Lower leg skin (tissue), 4 donors: ENCODE data around the gene PEX1. TPM values are rescaled to one million over a fixed set of nuclear protein-coding genes. Genes with fewer than 3 reads are reported as not detected.

Experiments used
- DNase-seq, 2 donors: peaks; one replicate each; pipeline ENCODE4 v3.0.0-alpha.2; 2019; ENCODE audit warnings: low spot score in 2 of 2
- H3K4me3 ChIP-seq: fragments of 200-600 bp; sonication (generic); 2 replicates; pipeline ENCODE4 v1.5.1; 2017; ENCODE audit warnings: mild to moderate bottlenecking, low read depth; ENCODE audit not compliant: poor library complexity, severe bottlenecking
- POLR2A ChIP-seq, 2 donors: fragments of 450-650 bp; IDR thresholded peaks; one replicate each; pipeline ENCODE4 v1.6.1; 2016 to 2017; ENCODE audit warnings: antibody characterized with exemption in 2 of 2, mild to moderate bottlenecking in 1 of 2, moderate library complexity in 1 of 2
- WGBS, 2 donors: methylation state at CpG; one replicate each; pipeline ENCODE4 v1.1.5; 2018; 5-methylcytosine and 5-hydroxymethylcytosine counted together
- intact Hi-C: fragments of 100-400 bp; cut with DNase I; formaldehyde crosslinking; loops from one replicate; pipeline ENCODE4 v1.15.0; 2023; ENCODE audit warnings: low total_unique reads
- total RNA-seq, 4 donors: library from RNA; depleted of rRNA; stranded (reverse); fragments of >200 nt; gene quantifications; one replicate each; pipeline ENCODE4 v1.1.0, GENCODE V29; 2016
- TF ChIP-seq, protein P1 (sequence below), 3 donors: fragments of 450-650 bp; IDR thresholded peaks; one replicate each; pipeline ENCODE4 v1.5.1; 2016; ENCODE audit warnings: antibody characterized with exemption in 3 of 3, mild to moderate bottlenecking in 3 of 3, moderate library complexity in 2 of 3

The PEX1 gene
- total RNA-seq, 4 donors from 2014 or later = 16.2 to 21.5 (median 19.7) TPM

DNA sequence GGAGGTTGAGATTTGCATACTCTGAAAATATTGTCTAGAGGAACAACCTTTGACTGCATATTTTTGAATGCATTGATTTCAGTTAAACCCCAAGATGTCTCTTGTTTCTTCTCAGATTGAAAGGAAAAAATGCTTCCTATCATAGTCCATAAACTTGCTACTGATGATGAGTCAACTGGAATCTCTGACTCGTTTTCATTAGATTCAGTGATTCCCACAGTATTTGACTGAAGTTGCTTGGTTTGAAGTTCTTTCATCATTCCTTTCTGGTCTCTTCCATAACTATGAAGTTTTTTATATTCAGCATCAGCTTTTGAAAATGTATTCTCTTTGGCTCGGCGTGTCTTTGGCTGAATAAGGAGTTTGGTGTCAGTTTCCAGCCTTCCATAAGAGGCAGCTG is 10.7 kb downstream of the PEX1 start:
- intact Hi-C loops = no loop called here
- H3K4me3 ChIP-seq = no peak overlapping the region
- 86 to 87% methylated on average over 3 of the region's 3 CpGs for WGBS, 2 donors
- TF ChIP-seq, protein P1, sequence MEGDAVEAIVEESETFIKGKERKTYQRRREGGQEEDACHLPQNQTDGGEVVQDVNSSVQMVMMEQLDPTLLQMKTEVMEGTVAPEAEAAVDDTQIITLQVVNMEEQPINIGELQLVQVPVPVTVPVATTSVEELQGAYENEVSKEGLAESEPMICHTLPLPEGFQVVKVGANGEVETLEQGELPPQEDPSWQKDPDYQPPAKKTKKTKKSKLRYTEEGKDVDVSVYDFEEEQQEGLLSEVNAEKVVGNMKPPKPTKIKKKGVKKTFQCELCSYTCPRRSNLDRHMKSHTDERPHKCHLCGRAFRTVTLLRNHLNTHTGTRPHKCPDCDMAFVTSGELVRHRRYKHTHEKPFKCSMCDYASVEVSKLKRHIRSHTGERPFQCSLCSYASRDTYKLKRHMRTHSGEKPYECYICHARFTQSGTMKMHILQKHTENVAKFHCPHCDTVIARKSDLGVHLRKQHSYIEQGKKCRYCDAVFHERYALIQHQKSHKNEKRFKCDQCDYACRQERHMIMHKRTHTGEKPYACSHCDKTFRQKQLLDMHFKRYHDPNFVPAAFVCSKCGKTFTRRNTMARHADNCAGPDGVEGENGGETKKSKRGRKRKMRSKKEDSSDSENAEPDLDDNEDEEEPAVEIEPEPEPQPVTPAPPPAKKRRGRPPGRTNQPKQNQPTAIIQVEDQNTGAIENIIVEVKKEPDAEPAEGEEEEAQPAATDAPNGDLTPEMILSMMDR (IDR thresholded peaks at IDR 0.05) = no peak
- TF ChIP-seq POLR2A (IDR thresholded peaks at IDR 0.05) = no peak
- DNase-seq = no peak

DNA sequence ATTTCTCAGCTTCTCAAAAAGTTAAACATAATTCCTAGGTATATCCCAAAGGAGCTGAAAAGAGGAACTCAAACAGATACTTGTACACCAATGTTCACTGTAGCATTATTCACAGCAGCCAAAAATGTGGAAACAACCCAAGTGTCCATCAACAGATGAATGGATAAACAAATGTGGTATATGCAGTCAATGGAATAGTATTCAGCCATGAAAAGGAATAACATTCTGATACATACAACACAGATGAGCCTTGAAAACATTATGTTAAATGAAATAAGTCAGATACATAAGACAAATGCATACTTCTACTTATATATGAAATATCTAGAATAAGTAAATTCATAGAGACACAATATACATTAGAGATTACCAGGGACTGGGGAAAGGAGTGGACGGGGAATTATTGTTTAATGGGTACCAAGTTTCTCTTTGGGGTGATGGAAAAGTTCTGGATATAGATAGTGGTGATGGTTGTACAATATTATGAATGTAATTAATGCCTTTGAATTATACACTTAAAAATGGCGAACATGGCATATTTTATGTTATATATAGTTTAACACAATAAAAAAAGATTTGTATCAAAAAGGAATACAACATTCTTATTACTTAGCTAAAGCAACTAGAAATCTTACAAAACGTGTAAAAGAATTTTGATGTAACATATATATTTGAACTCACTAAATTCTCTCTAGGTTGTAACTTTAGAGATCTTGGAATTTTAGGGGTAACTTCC is 15.0 kb downstream of the PEX1 start:
- intact Hi-C loops = no loop called here

DNA sequence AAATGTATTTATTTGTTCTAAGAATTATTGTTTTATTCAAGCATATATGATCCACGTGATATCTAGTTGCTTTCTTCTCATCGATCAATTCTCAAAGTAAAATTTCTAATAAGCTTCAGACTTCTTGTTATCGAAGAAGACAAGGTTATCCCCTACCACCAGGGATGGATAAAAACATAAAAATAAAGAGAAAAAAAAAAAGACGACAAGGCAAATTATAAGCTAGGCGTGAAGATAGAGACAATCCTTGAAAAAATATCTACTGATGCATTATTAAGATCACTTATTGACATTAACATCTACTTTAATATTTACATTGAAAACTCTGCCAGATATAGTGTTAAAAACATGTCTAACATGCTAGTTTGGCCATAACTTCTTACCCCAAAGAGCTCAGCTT is 19.4 kb downstream of the PEX1 start:
- no peak for DNase-seq
- 94 to 95% methylated on average over 5 of the region's 5 CpGs for WGBS, 2 donors
- H3K4me3 ChIP-seq = no peak overlapping the region
- TF ChIP-seq, protein P1 (IDR thresholded peaks at IDR 0.05) = no peak
- no peak for TF ChIP-seq POLR2A (IDR thresholded peaks at IDR 0.05)
- intact Hi-C loops = no loop called here

More for the DNA sequence above, 15.0 kb downstream of the PEX1 start:
- DNase-seq = no peak
- no peak for TF ChIP-seq POLR2A (IDR thresholded peaks at IDR 0.05)
- TF ChIP-seq, protein P1 (IDR thresholded peaks at IDR 0.05) = no peak
- no peak overlapping the region for H3K4me3 ChIP-seq
- WGBS, 2 donors = 63 to 65% methylated on average over 3 of the region's 3 CpGs

DNA sequence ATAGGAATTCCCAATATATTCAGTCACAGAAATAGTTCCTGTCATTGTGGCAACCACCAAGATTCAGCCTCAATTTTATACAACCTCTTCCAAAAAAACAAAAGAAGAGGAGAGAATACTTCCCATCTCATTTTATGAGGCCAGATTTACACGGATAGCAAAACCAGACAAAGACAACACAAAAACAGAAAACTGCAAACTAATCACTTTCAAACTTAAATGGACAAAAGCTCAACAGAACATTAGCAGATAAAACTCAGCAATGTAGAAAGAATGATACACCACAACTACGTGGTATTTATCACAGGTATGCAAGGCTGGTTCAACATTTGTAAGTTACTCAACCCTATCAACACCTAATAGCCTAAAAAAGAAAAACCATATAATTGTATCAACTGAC is 22.0 kb downstream of the PEX1 start:
- 87 to 90% methylated on average over 2 of the region's 2 CpGs for WGBS, 2 donors
- intact Hi-C loops = no loop called here
- DNase-seq = no peak
- TF ChIP-seq POLR2A (IDR thresholded peaks at IDR 0.05) = no peak
- TF ChIP-seq, protein P1 (IDR thresholded peaks at IDR 0.05) = no peak
- H3K4me3 ChIP-seq = no peak overlapping the region

DNA sequence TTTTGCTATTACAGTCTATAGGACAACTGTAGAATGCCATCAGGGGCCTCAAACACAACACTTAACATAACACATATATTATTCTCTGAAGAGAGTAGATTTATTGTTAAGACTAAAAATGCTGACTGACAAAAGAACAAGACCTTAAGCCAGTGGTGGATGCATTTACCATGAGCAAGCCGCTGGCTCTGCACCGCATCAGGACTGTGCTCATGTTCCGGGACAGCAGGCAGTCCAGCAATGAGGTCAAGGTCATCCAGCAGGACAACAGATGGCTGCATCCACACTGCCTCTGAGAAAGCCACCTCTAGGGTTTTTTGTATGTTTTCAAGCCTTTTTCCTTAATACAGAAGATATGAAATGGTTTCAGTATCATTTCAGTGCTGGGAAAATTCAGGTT is 23.8 kb downstream of the PEX1 start:
- no peak for DNase-seq
- 91 to 92% methylated on average over 3 of the region's 3 CpGs for WGBS, 2 donors

More for the DNA sequence above, 23.8 kb downstream of the PEX1 start:
- intact Hi-C loops = no loop called here
- TF ChIP-seq, protein P1 (IDR thresholded peaks at IDR 0.05) = no peak
- H3K4me3 ChIP-seq = no peak overlapping the region
